ENCODE data around the gene STK26. TPM values are rescaled to one million over a fixed set of nuclear protein-coding genes. Genes with fewer than 3 reads are reported as not detected.

STK26 gene
- total RNA-seq (2013): 42.9 TPM
- 10 to 100 TPM; 11.7 to 25.1 (median 22.2) TPM for polyA plus RNA-seq
- 10.1 and 13.3 TPM in 2 replicates for polyA minus RNA-seq
- total RNA-seq: 62.0 to 682 (median 98.6) reads per million in 11 experiments

GRCh38 chrX:132022967-132023895, at the start of gene STK26:
STK26 (plus strand) TSS chrX:132023302; CDS start chrX:132023618, 316 bp downstream.
- Histone ChIP-seq H3K9me3 (replicated peaks in 1 of 2; ENCODE audit: control insufficient read depth in 1 of 2, insufficient read depth in 1 of 2, low read length in 2 of 2) (no peaks in the 10 kb centered on the region), H2AFZ (ENCODE audit: insufficient read depth, low read depth, low read length, poor library complexity, severe bottlenecking) (peak within 1 kb of the TSS; percentile 80), H3K79me2 (ENCODE audit: insufficient read depth, low read length) (peaks cover 60% of the 10 kb centered on the region), H3K27me3 (ENCODE audit: control insufficient read depth in 2 of 2, insufficient read depth in 2 of 2, low read length in 2 of 2) (peaks cover 0 to 8% of the 10 kb centered on the region in 2 donors), H3K4me3 (replicated peaks in 1 of 3; ENCODE audit: low read depth in 2 of 3, low read length in 3 of 3) (peak within 1 kb of the TSS; percentile 55 to 83 (median 83)), H3K36me3 (replicated peaks in 1 of 2; ENCODE audit: control insufficient read depth in 1 of 2, insufficient read depth in 2 of 2, low read length in 2 of 2) (no peaks in the 10 kb centered on the region), H3K27ac (ENCODE audit: low read depth in 1 of 2, low read length in 2 of 2) (peak within 1 kb of the TSS; percentile 86 to 89), H4K20me1 (ENCODE audit: insufficient read depth, low read length) (no peaks in the 10 kb centered on the region), H3K4me1 (ENCODE audit: control insufficient read depth in 1 of 2, insufficient read depth in 2 of 2, low read length in 2 of 2) (peaks cover 30 to 34% of the 10 kb centered on the region in 2 donors), H3K9ac (ENCODE audit: insufficient read depth, low read length, poor library complexity, severe bottlenecking) (peak within 1 kb of the TSS; percentile 80), H3K4me2 (replicated peaks; ENCODE audit: extremely low read depth, low read length, poor library complexity, severe bottlenecking) (peak within 1 kb of the TSS; percentile 90)
- Mint-ChIP-seq H3K9me3 (peaks cover 0 to 15% (median 2%) of the 10 kb centered on the region in 7 donors), H3K27ac (peak within 1 kb of the TSS; percentile 83 to 94 (median 92)), H3K4me1 (peaks cover 40% of the 10 kb centered on the region), H3K4me3 (peak within 1 kb of the TSS; percentile 90 to 93), H3K36me3 (peaks cover 0 to 5% of the 10 kb centered on the region in 2 donors), H3K27me3 (ENCODE audit: low read depth in 3 of 3) (peaks cover 0 to 35% (median 0%) of the 10 kb centered on the region in 3 donors)
- peak; percentile 60 to 68 (median 61) for DNase-seq
- under 1% methylated on average over 43 of the region's 73 CpGs for WGBS (ENCODE audit: insufficient coverage)
- TF ChIP-seq CTCF (IDR thresholded peaks at IDR 0.05): no peak
- intact Hi-C loops (cut with micrococcal nuclease): no loop called here

GRCh38 chrX:131975851-131976250, 47.3 kb upstream of the STK26 start:
- Histone ChIP-seq H2AFZ (ENCODE audit: insufficient read depth, low read depth, low read length, poor library complexity, severe bottlenecking) (no peak overlapping the region), H4K20me1 (ENCODE audit: insufficient read depth, low read length) (no peaks in the 10 kb centered on the region), H3K27ac (ENCODE audit: low read depth in 1 of 2, low read length in 2 of 2) (no peak overlapping the region), H3K9ac (ENCODE audit: insufficient read depth, low read length, poor library complexity, severe bottlenecking) (no peak overlapping the region), H3K4me1 (ENCODE audit: control insufficient read depth in 1 of 2, insufficient read depth in 2 of 2, low read length in 2 of 2) (no peaks in the 10 kb centered on the region), H3K36me3 (replicated peaks in 1 of 2; ENCODE audit: control insufficient read depth in 1 of 2, insufficient read depth in 2 of 2, low read length in 2 of 2) (no peaks in the 10 kb centered on the region), H3K4me3 (replicated peaks in 1 of 3; ENCODE audit: low read depth in 2 of 3, low read length in 3 of 3) (no peak overlapping the region), H3K9me3 (replicated peaks in 1 of 2; ENCODE audit: control insufficient read depth in 1 of 2, insufficient read depth in 1 of 2, low read length in 2 of 2) (no peaks in the 10 kb centered on the region), H3K27me3 (ENCODE audit: control insufficient read depth in 2 of 2, insufficient read depth in 2 of 2, low read length in 2 of 2) (peaks cover 0 to 27% of the 10 kb centered on the region in 2 donors), H3K4me2 (replicated peaks; ENCODE audit: extremely low read depth, low read length, poor library complexity, severe bottlenecking) (no peak overlapping the region), H3K79me2 (ENCODE audit: insufficient read depth, low read length) (no peaks in the 10 kb centered on the region)
- Mint-ChIP-seq H3K27ac (no peak overlapping the region), H3K27me3 (ENCODE audit: low read depth in 3 of 3) (peaks cover 0 to 8% (median 0%) of the 10 kb centered on the region in 3 donors), H3K9me3 (no peaks in the 10 kb centered on the region), H3K4me3 (no peak overlapping the region), H3K36me3 (no peaks in the 10 kb centered on the region), H3K4me1 (no peaks in the 10 kb centered on the region)
- no peak for TF ChIP-seq CTCF (IDR thresholded peaks at IDR 0.05)
- intact Hi-C loops (cut with micrococcal nuclease): no loop called here
- no CpG with 5 or more reads among the region's 2 CpGs for WGBS (ENCODE audit: insufficient coverage)
- no peak for DNase-seq

Data from CD14-positive monocyte (primary cell).